ENCODE data around the gene TMEM43. TPM values are rescaled to one million over a fixed set of nuclear protein-coding genes. Genes with fewer than 3 reads are reported as not detected.
A peak's percentile ranks its signal among the peaks of the same experiment; 100 is the strongest.
"Not testable (repeated sequence)": the region's sequence is repeated elsewhere in the genome, so short reads cannot be mapped to it uniquely, and the experiment has no call there.

TMEM43 gene
- total and polyA plus RNA-seq, 8 donors: 11.2 to 31.2 (median 17.6) TPM

GRCh38 chr3:14119651-14120050 lies 5.2 kb upstream of the TMEM43 start:
- Histone ChIP-seq H3K4me1 (peaks cover 6 to 21% (median 11%) of the 10 kb centered on the region in 3 donors), H3K36me3 (peaks cover 0 to 13% (median 0%) of the 10 kb centered on the region in 3 donors), H3K9me3 (no peaks in the 10 kb centered on the region), H3K27ac (peak overlapping the region in 3 of 4 donors; percentile 34 to 70 (median 64)), H3K27me3 (no peaks in the 10 kb centered on the region), H3K4me3 (no peak overlapping the region)
- ATAC-seq: no peak
- no peak for TF ChIP-seq CTCF (IDR thresholded peaks at IDR 0.05)
- 88 to 90% methylated on average over 2 of the region's 2 CpGs for WGBS, 2 donors
- intact Hi-C loops (cut with DNase I): loop anchor here in 1 of 3 donors (10.0 kb wide), 1 partner anchor 225 kb away; no protein-coding TSS in a partner anchor
- no peak for FAIRE-seq
- no peak for DNase-seq

- WGBS, 2 donors: 94 to 96% methylated on average over 11 of the region's 11 CpGs
- no peak for DNase-seq
- no peak overlapping the region for H3K4me3 ChIP-seq
- ATAC-seq: no peak
- H3K27ac ChIP-seq: no peak overlapping the region
- H3K9me3 ChIP-seq: no peaks in the 10 kb centered on the region
- no peak for FAIRE-seq
- intact Hi-C loops (cut with DNase I): no loop called here
- no peak for TF ChIP-seq CTCF (IDR thresholded peaks at IDR 0.05)
- H3K27me3 ChIP-seq: no peaks in the 10 kb centered on the region
- peaks cover 0 to 9% (median 0%) of the 10 kb centered on the region in 3 donors for H3K36me3 ChIP-seq
- peaks cover 6 to 21% (median 11%) of the 10 kb centered on the region in 3 donors for H3K4me1 ChIP-seq
These were observed 4.5 kb upstream of the TMEM43 start for GRCh38 chr3:14120111-14120920.

- H3K36me3 ChIP-seq; intact Hi-C loops (cut with DNase I); DNase-seq; H3K27ac ChIP-seq; H3K27me3 ChIP-seq; FAIRE-seq; ATAC-seq; H3K4me3 ChIP-seq; H3K9me3 ChIP-seq: not testable (repeated sequence)
- WGBS, 2 donors: 94 to 96% methylated on average over 2 of the region's 2 CpGs
- H3K4me1 ChIP-seq: peaks cover 8 to 24% (median 15%) of the 10 kb centered on the region in 3 donors
These were observed 3.9 kb upstream of the TMEM43 start for GRCh38 chr3:14120921-14121448.

GRCh38 chr3:14121859-14122258 lies 3.0 kb upstream of the TMEM43 start:
- H3K9me3 ChIP-seq: no peaks in the 10 kb centered on the region
- DNase-seq: no peak
- intact Hi-C loops (cut with DNase I): no loop called here
- no peak overlapping the region for H3K27ac ChIP-seq
- H3K4me3 ChIP-seq: no peak overlapping the region
- no peak for FAIRE-seq
- no peak for ATAC-seq
- no peak for TF ChIP-seq CTCF (IDR thresholded peaks at IDR 0.05)
- 87 to 95% methylated on average over 5 of the region's 5 CpGs for WGBS, 2 donors
- H3K4me1 ChIP-seq: peaks cover 13 to 32% (median 24%) of the 10 kb centered on the region in 3 donors
- H3K27me3 ChIP-seq: no peaks in the 10 kb centered on the region
- no peaks in the 10 kb centered on the region for H3K36me3 ChIP-seq

GRCh38 chr3:14122301-14122700 lies 2.6 kb upstream of the TMEM43 start:
- 90% methylated on average over 3 of the region's 3 CpGs for WGBS, 2 donors
- no peak for FAIRE-seq

More at GRCh38 chr3:14122301-14122700, 2.6 kb upstream of the TMEM43 start:
- Histone ChIP-seq H3K4me1 (peaks cover 13 to 36% (median 27%) of the 10 kb centered on the region in 3 donors), H3K36me3 (no peaks in the 10 kb centered on the region), H3K27ac (no peak overlapping the region), H3K9me3 (no peaks in the 10 kb centered on the region), H3K27me3 (no peaks in the 10 kb centered on the region), H3K4me3 (no peak overlapping the region)
- TF ChIP-seq CTCF (IDR thresholded peaks at IDR 0.05): no peak
- no peak for ATAC-seq
- DNase-seq: no peak
- intact Hi-C loops (cut with DNase I): no loop called here
